GM23338 (cell line): ENCODE results near the gene CEP78. TPM values are rescaled to one million over a fixed set of nuclear protein-coding genes. Genes with fewer than 3 reads are reported as not detected.

Experiments used
- ATAC-seq: fragments of 200-7000 bp; cut with Tn5 transposase; 3 replicates; pipeline ENCODE4 v1.9.1; 2020
- DNase-seq: peaks from one replicate; pipeline ENCODE4 v3.0.0-alpha.2; 2015; ENCODE audit warnings: low spot score
- H2AFZ ChIP-seq: fragments of 200-600 bp; sonication (generic); 2 replicates; pipeline ENCODE4 v1.8.0; 2016; ENCODE audit warnings: antibody characterized with exemption, mild to moderate bottlenecking, moderate library complexity
- H3F3A ChIP-seq: fragments of 200-600 bp; sonication (generic); replicated peaks from 2 replicates; pipeline ENCODE4 v1.8.0; 2017; ENCODE audit warnings: antibody characterized with exemption, mixed run types, low read depth
- H3K27ac ChIP-seq: fragments of 200-600 bp; sonication (generic); 2 replicates; pipeline ENCODE4 v1.6.1; 2016; ENCODE audit warnings: low read depth
- H3K27me3 ChIP-seq: fragments of 200-600 bp; sonication (generic); 2 replicates; pipeline ENCODE4 v1.8.0; 2016; ENCODE audit warnings: mild to moderate bottlenecking, mixed run types, moderate library complexity; ENCODE audit not compliant: insufficient read depth
- H3K36me3 ChIP-seq: fragments of 200-600 bp; sonication (generic); 2 replicates; pipeline ENCODE4 v1.8.0; 2016; ENCODE audit warnings: mild to moderate bottlenecking; ENCODE audit not compliant: insufficient read depth
- H3K4me1 ChIP-seq: fragments of 200-600 bp; sonication (generic); 2 replicates; pipeline ENCODE4 v1.8.0; 2016; ENCODE audit warnings: mild to moderate bottlenecking, moderate library complexity; ENCODE audit not compliant: insufficient read depth
- H3K4me2 ChIP-seq: fragments of 200-600 bp; sonication (generic); 2 replicates; pipeline ENCODE4 v1.7.1; 2017; ENCODE audit warnings: mixed run types
- H3K4me3 ChIP-seq: fragments of 200-600 bp; sonication (generic); 2 replicates; pipeline ENCODE4 v1.6.1; 2016; ENCODE audit warnings: mixed run types
- H3K79me2 ChIP-seq: fragments of 200-600 bp; sonication (generic); replicated peaks from 2 replicates; pipeline ENCODE4 v1.8.0; 2017; ENCODE audit warnings: mild to moderate bottlenecking; ENCODE audit not compliant: insufficient read depth
- H3K9me2 ChIP-seq: fragments of 200-600 bp; sonication (generic); 2 replicates; pipeline ENCODE4 v1.8.0; 2017; ENCODE audit not compliant: insufficient read depth
- H4K20me1 ChIP-seq: fragments of 200-600 bp; sonication (generic); replicated peaks from 2 replicates; pipeline ENCODE4 v1.8.0; 2017; ENCODE audit warnings: mild to moderate bottlenecking; ENCODE audit not compliant: insufficient read depth
- H3K27ac Mint-ChIP-seq: 2 replicates; pipeline ENCODE4 v1.8.0; 2020; ENCODE audit warnings: inconsistent platforms, mild to moderate bottlenecking, moderate library complexity, mixed read lengths
- H3K27me3 Mint-ChIP-seq: 3 replicates; pipeline ENCODE4 v1.8.0; 2022; ENCODE audit warnings: low read depth, mild to moderate bottlenecking, moderate library complexity, mixed read lengths, inconsistent platforms; ENCODE audit not compliant: insufficient read depth, poor library complexity
- H3K36me3 Mint-ChIP-seq: 3 replicates; pipeline ENCODE4 v1.8.0; 2021; ENCODE audit warnings: low read depth, mild to moderate bottlenecking, inconsistent platforms, moderate library complexity, mixed read lengths
- H3K4me1 Mint-ChIP-seq: 3 replicates; pipeline ENCODE4 v1.8.0; 2020; ENCODE audit warnings: mild to moderate bottlenecking, inconsistent platforms, mixed read lengths
- H3K4me3 Mint-ChIP-seq: 3 replicates; pipeline ENCODE4 v1.8.0; 2021; ENCODE audit warnings: moderate library complexity, mild to moderate bottlenecking, inconsistent platforms, mixed read lengths
- H3K9me3 Mint-ChIP-seq: 3 replicates; pipeline ENCODE4 v1.8.0; 2020; ENCODE audit warnings: moderate library complexity, mild to moderate bottlenecking, inconsistent platforms, mixed read lengths
- ETS1 ChIP-seq: IDR thresholded peaks from 2 replicates; pipeline ENCODE4 v1.6.1; 2016; ENCODE audit warnings: antibody characterized with exemption
- NANOG ChIP-seq: IDR thresholded peaks from 2 replicates; pipeline ENCODE4 v1.6.1; 2016; ENCODE audit warnings: antibody characterized with exemption, borderline replicate concordance
- POLR2AphosphoS5 ChIP-seq: IDR thresholded peaks from 2 replicates; pipeline ENCODE4 v1.6.1; 2016; ENCODE audit warnings: antibody characterized with exemption, low read depth
- REST ChIP-seq: IDR thresholded peaks from one replicate; pipeline ENCODE4 v1.6.1; 2018; ENCODE audit warnings: antibody characterized with exemption; ENCODE audit not compliant: unreplicated experiment
- ZNF462 ChIP-seq: fragments of 250-450 bp; sonication (Bioruptor Pico); IDR thresholded peaks from 2 replicates; pipeline ENCODE4 v1.5.0; 2020; ENCODE audit warnings: mild to moderate bottlenecking, moderate library complexity
- polyA plus RNA-seq: library from polyadenylated mRNA; unstranded; fragments of >200 nt; fragmentation: Nextera tagmentation; extraction: Ambion mirVana; gene quantifications from 2 replicates; pipeline ENCODE4 v1.2.1, GENCODE V29; 2016
- total RNA-seq: library from RNA; depleted of rRNA; stranded (reverse); fragments of >200 nt; shearing (Covaris generic); gene quantifications from 2 replicates; pipeline ENCODE4 v1.2.3, GENCODE V29; 2014

The CEP78 gene
- total and polyA plus RNA-seq, 2 experiments from 2014 or later: 19.9 to 48.3 TPM

GRCh38 chr9:78320030-78320693 is 84.3 kb downstream of the CEP78 start:
- Histone ChIP-seq H3K4me2 (no peak overlapping the region), H2AFZ (no peak overlapping the region), H3K79me2 (peaks cover 81% of the 10 kb centered on the region), H3K4me1 (no peaks in the 10 kb centered on the region), H3K9me2 (no peaks in the 10 kb centered on the region; the same call in 1 of the 2 replicates), H3K27ac (no peak overlapping the region), H3K36me3 (peaks cover 68% of the 10 kb centered on the region), H3F3A (peaks cover 45% of the 10 kb centered on the region), H3K4me3 (no peak overlapping the region), H3K27me3 (no peaks in the 10 kb centered on the region), H4K20me1 (peaks cover 77% of the 10 kb centered on the region)
- Mint-ChIP-seq H3K4me3 (no peak overlapping the region), H3K9me3 (no peaks in the 10 kb centered on the region), H3K4me1 (peaks cover 44% of the 10 kb centered on the region), H3K36me3 (peaks cover 98% of the 10 kb centered on the region), H3K27ac (no peak overlapping the region), H3K27me3 (peaks cover 40% of the 10 kb centered on the region)
- DNase-seq (no peak), ATAC-seq (no peak)
- TF ChIP-seq NANOG: no peak
- peak; percentile 24; the same call in 1 of the 2 replicates for TF ChIP-seq POLR2AphosphoS5
- TF ChIP-seq ZNF462 (CRISPR knock-in tag): no peak
- TF ChIP-seq ETS1: no peak
- no peak for TF ChIP-seq REST
